ENCODE data around the gene THOC5.
"Not testable (repeated sequence)": the region's sequence is repeated elsewhere in the genome, so short reads cannot be mapped to it uniquely, and the experiment has no call there.

The THOC5 gene

DNA sequence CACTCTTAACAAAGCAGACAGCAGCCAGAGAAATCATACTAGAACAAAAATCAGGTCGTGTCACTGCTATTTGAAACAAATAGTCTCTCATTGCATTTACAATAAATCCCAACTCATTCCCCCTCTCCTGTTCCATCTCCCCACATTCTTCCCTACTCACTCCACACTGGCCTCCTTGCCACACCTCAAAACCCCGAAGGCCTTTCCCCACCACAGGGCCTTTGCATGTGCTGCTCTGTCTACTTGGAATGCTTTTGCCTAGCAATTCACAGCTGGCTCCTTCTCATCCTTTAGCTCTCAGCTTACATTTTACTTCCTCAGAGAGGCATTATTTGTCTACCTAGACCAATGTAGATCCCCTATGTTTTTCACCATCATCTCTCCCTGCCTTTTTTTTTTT, 6.3 kb upstream of the THOC5 start:
- no peak for FAIRE-seq

GRCh38 chr22:29559030-29559429, 5.5 kb upstream of the THOC5 start:
- FAIRE-seq, result no peak

- no peak for FAIRE-seq
Observed at GRCh38 chr22:29555065-29555644, 1.6 kb upstream of the THOC5 start.

DNA sequence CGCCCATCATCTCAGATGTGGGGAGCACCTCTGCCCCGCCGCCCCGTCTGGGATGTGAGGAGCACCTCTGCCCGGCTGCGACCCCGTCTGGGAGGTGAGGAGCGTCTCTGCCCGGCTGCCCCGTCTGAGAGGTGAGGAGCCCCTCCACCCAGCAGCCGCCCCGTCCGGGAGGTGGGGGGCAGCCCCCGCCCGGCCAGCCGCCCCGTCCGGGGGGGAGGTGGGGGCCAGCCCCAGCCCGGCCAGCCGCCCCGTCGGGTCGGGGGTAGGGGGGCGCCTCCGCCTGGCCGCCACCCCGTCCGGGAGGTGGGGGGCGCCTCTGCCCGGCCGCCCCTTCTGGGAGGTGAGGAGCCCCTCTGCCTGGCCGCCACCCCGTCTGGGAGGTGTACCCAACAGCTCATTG, 1.2 kb downstream of the THOC5 start:
- FAIRE-seq, result not testable (repeated sequence)

GRCh38 chr22:29550005-29550404, 3.6 kb downstream of the THOC5 start:
- FAIRE-seq, result no peak

GRCh38 chr22:29545045-29545444, 8.5 kb downstream of the THOC5 start:
- not testable (repeated sequence) for FAIRE-seq

DNA sequence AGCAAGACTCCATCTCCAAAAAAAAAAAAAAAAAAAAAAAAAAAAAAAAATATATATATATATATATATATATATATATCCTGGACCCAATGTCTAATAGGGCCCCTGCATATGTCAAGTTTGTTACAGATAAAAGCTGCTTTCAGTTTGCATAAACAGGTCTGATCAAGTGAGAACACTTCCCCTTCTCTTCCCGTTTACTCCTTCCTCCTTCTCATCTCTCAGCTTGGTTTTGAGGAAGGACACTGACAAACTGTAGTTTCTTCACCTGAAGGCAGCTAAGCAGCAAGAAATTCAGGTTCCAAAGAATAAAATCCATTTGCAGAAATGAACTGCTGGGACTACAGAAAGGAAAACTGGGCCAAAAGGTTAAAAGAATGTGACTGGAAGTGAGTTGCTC, 11.7 kb downstream of the THOC5 start:
- no peak for FAIRE-seq

DNA sequence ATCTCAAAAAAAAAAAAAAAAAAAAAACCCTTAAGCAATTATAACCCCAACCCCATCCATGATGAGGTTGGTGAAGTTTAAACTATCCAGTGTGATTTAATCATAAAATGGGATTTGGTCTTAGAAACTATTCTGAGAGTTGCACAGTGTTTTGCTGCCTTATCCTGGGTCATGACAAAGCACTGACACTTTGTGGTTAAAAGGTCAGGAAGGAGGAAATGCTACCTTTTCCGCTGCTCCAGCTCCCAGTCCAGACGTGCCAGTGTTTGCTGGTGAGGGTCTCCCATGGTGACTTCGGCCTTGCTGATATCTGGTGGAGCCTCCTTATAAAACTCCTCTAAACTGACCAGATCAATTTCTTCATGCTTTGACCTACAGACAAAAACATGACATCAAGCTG, 14.5 kb downstream of the THOC5 start:
- FAIRE-seq, result no peak

DNA sequence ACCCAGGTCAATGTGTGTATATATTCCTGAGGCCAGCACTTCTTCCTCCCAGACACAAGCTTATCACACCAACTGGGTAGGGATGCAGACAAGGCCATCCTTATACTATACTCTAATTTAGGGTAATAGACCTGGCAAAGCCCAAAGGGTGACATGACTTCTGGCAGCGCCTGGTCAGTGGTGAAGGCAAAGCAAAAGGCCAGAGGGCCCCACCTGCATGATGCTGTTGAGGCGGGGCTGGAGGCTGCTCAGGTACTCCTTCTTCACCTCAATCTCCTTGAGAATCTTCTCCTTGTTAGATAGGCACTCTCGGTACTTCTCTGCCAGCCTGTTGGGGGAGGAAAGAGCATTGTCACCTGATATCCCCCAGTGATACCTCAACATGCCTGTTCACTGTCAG, 17.1 kb downstream of the THOC5 start:
- no peak for FAIRE-seq

GRCh38 chr22:29531419-29531818, 22.1 kb downstream of the THOC5 start:
- no peak for FAIRE-seq

DNA sequence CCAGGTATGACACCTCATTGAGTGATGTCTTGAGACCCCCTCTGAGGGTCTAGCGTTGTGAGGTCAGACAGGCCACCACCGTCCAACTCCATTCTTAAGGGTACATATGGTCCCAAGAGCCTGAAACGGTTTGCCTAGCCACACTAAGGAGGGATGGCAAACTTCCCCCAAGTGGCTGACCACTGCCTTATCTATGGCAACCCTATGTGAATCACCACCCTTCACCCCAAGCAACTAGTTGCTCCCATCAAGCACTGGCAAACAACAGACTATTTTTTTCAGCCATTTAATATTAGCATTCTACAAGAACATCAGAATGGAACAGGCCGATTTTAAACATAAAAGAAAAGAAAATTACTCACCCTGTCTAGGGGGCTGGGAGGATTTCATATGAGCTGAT, 22.8 kb downstream of the THOC5 start:
- FAIRE-seq, result no peak

- FAIRE-seq, result no peak
Observed at GRCh38 chr22:29528144-29528543, 25.4 kb downstream of the THOC5 start.

GRCh38 chr22:29524442-29525191, 28.9 kb downstream of the THOC5 start:
- no peak for FAIRE-seq

- no peak for FAIRE-seq
Observed at GRCh38 chr22:29523761-29524160, 29.8 kb downstream of the THOC5 start.

GRCh38 chr22:29521526-29521925, 32.0 kb downstream of the THOC5 start:
- no peak for FAIRE-seq

DNA sequence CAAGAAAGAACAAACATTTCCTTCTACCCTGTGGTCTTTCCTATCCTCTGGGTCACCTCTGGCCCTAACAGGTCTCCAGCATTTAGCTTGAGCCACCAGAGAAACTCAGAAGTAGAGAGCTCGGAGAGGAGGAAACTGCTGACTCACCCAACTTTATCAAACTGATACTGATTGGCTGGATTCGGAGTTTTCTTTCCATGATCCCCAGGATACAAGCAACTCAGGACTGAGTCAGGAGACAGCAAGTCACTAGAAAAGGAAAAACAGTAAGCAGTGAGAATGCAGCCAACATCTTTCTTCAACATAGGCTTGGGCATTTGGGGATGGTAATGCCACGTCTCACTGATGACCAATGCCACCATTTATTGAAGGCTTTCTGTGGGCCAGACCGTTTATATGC, 32.7 kb downstream of the THOC5 start:
- no peak for FAIRE-seq

DNA sequence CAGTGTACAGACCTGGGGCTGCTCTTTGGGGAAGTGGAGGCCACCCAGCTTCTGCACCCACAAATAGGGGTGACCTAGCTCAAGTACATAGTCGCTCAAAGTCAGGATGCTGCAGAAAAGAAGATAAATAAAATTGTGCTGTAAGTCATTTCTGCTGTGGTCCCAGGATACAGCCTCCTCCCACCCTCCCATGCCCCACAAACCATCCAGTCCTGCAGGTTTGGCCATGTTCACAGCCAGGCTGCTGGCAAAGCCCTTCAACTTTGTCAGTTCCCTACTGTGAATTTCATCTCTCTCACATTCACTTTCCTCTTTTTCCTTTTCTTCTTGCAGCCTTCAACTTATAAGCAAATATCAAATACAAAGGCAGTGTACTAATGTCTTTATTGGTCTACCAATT, 33.6 kb downstream of the THOC5 start:
- no peak for FAIRE-seq

- FAIRE-seq, result no peak
Observed at GRCh38 chr22:29518427-29518826, 35.1 kb downstream of the THOC5 start.

DNA sequence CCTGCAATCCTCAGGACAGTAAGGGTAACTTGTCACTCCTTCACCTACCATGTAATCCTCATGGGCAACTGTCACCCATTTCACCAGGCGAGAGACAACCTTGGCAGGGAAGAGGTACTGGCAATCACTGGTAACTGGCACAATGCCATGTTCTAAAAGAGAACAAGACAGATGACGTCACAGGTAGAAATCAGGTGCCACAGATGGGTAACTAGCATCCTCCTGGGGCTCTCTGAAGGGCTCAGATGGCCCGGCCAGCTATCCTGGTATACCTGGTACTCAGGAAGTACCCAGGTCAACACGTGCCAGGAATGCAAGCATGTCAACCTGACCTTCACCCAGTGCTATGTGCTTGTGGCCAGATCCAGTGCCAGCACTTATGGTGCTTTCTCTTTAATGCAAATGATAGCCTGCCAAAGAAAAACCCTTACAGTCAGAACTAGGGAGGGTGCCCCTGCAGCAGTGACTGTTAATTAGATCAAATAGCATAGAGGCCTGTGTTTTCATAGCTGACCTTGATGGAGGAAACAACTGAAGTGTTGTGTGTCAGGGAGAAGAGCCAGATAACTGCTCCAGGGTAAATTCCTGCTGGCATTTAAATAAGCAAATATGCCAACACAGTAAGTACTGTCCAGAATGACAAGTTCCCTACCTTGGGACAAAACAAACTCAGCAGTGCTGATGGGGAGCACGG, 36.2 kb downstream of the THOC5 start:
- no peak for FAIRE-seq

DNA sequence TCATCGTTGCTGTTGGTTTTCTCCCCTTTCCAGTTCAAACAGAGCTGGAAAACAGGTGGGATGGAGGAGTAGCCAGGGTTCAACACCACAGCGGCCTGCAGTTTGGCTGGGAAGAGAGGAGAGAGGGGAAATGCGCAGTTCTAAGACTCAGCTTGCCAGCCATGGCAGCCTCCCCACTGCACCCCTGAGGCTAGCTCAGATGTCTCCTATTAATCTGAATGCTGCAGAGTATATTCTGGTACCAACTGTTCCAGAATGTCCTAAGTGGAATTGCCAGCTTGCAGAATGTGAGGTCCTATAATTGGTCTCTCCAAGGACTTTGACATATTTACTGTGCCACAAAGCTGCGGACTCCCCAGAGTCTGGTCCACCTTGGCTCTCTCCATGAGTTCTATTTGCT, 41.5 kb downstream of the THOC5 start:
- no peak for FAIRE-seq

- no peak for FAIRE-seq
Observed at GRCh38 chr22:29511126-29511862, 42.3 kb downstream of the THOC5 start.

DNA sequence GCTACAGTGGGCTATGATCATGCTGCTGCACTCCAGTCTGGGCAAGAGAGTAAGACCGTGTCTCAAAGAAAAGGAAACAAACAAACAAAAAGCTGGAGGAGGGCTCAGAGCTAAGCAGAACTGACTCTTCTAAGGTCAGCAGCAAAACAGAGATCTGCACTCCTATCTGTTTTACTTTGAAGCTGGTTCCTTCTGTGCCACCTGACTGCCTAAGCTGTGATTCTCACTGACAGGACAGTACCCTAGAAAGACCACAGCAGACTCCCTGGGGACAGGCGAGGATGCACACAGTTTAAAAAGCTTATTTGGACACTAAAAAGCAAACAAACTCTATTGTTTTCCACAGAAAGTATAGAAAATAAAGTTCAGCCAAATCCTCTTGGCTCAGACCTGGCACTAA, 43.0 kb downstream of the THOC5 start:
- no peak for FAIRE-seq

DNA sequence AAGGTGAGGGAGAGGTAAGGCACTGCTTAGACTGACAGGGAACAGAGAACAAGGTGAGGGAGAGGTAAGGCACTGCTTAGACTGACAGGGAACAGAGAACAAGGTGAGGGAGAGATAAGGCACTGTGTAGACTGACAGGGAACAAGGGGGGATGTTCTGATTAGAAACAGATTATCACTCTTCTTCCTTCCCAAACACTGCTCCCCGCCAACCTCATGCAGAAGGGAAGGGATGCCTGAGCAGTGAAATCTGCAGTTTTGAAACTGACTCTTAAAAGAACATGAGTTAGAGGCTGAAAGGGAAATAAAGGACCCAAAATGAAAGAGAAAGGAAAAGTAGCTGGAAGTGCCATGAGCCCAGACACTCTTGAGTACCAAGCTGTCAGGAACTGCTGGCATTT, 43.7 kb downstream of the THOC5 start:
- no peak for FAIRE-seq

DNA sequence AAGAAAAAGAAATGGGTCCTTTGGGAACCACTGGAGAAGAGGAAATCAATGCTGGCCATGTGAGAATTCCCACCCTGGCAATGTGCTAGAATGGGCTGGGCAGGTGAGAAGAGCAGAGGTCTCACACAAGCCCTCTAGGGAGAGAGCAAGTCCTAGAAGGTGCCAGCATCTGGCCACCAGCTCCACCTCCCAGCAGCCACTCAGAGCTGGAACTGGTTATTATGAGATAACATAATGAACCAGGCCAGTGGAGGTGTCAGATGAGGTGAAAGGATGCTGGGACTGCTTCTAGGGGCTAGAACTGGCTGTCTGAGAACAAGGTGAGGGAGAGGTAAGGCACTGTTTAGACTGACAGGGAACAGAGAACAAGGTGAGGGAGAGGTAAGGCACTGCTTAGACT, 44.3 kb downstream of the THOC5 start:
- FAIRE-seq, result no peak

All from TTC549 (cell line).